HEK293 (cell line): ENCODE results near the gene UROC1.
A peak's percentile ranks its signal among the peaks of the same experiment; 100 is the strongest.

ENCODE experiments used
- CTCF ChIA-PET: fragments of 350-600 bp; formaldehyde crosslinking; extraction: SDS; loops from one replicate; lab custom pipeline; 2021; ENCODE audit warnings: antibody characterized with exemption; lab: Yijun Ruan, JAX
- POLR2A ChIA-PET: fragments of 300-600 bp; formaldehyde crosslinking; extraction: SDS; loops from one replicate; lab custom pipeline; 2020; ENCODE audit warnings: antibody characterized with exemption, inconsistent platforms; lab: Yijun Ruan, JAX
- H3K27ac ChIP-seq: fragments of 200-500 bp; sonication (Bioruptor generic); 2 replicates; pipeline ENCODE4 v1.5.1; 2014; ENCODE audit warnings: low read depth, low read length, control low read depth, inconsistent platforms; ENCODE audit errors: extremely low read depth
- H3K36me3 ChIP-seq, 2 experiments: fragments of 200-500 bp in 1 of 2; sonication (Bioruptor generic) in 1 of 2; 1 replicate in 1 of 2; 2 replicates in 1 of 2; pipeline ENCODE4 v1.5.1; 2014 to 2017; ENCODE audit warnings: inconsistent platforms in 2 of 2, low read length in 2 of 2; ENCODE audit not compliant: control insufficient read depth in 2 of 2, insufficient read depth in 1 of 2
- H3K4me1 ChIP-seq: fragments of 200-500 bp; sonication (Bioruptor generic); 2 replicates; pipeline ENCODE4 v1.5.1; 2014; ENCODE audit warnings: mild to moderate bottlenecking, low read length, inconsistent platforms; ENCODE audit not compliant: control insufficient read depth, insufficient read depth
- H3K4me3 ChIP-seq: 2 replicates; pipeline ENCODE4 v1.5.1; 2011; ENCODE audit warnings: low read depth, mild to moderate bottlenecking, control low read depth, low read length, moderate library complexity
- H3K9me3 ChIP-seq: fragments of 200-500 bp; sonication (Bioruptor generic); 2 replicates; pipeline ENCODE4 v1.5.1; 2014; ENCODE audit warnings: low read depth, low read length, inconsistent platforms; ENCODE audit not compliant: control insufficient read depth, insufficient read depth
- KLF10 ChIP-seq: fragments of 450-650 bp; IDR thresholded peaks from 2 replicates; pipeline ENCODE4 v1.5.1; 2018; ENCODE audit warnings: missing biosample characterization, mild to moderate bottlenecking, missing genetic modification characterization
- MZF1 ChIP-seq: fragments of 450-650 bp; formaldehyde crosslinking; IDR thresholded peaks from 2 replicates; pipeline ENCODE4 v1.5.1; 2017; ENCODE audit warnings: missing biosample characterization, missing genetic modification characterization, borderline replicate concordance
- OSR2 ChIP-seq: fragments of 450-650 bp; formaldehyde crosslinking; IDR thresholded peaks from 2 replicates; pipeline ENCODE4 v1.5.1; 2016; ENCODE audit warnings: missing biosample characterization, missing genetic modification characterization
- SALL2 ChIP-seq: fragments of 450-650 bp; formaldehyde crosslinking; IDR thresholded peaks from 2 replicates; pipeline ENCODE4 v1.5.0; 2017; ENCODE audit warnings: missing biosample characterization, mild to moderate bottlenecking, missing genetic modification characterization, borderline replicate concordance
- SCRT2 ChIP-seq: fragments of 450-650 bp; formaldehyde crosslinking; IDR thresholded peaks from 2 replicates; pipeline ENCODE4 v1.5.1; 2016; ENCODE audit warnings: missing biosample characterization, missing genetic modification characterization
- TCF7L2 ChIP-seq: IDR thresholded peaks from 2 replicates; pipeline ENCODE4 v1.6.1; 2011; ENCODE audit warnings: low read depth, mild to moderate bottlenecking, inconsistent platforms, low read length, moderate library complexity, borderline replicate concordance
- YY2 ChIP-seq: fragments of 450-650 bp; formaldehyde crosslinking; IDR thresholded peaks from 2 replicates; pipeline ENCODE4 v1.5.1; 2016; ENCODE audit warnings: missing biosample characterization, missing genetic modification characterization
- ZBTB17 ChIP-seq: fragments of 450-650 bp; formaldehyde crosslinking; IDR thresholded peaks from 2 replicates; pipeline ENCODE4 v1.5.1; 2016; ENCODE audit warnings: missing biosample characterization, missing genetic modification characterization
- ZNF302 ChIP-seq: fragments of 450-650 bp; formaldehyde crosslinking; IDR thresholded peaks from 2 replicates; pipeline ENCODE4 v1.5.1; 2016; ENCODE audit warnings: missing biosample characterization, missing genetic modification characterization, low read depth
- ZNF324 ChIP-seq: fragments of 450-650 bp; formaldehyde crosslinking; IDR thresholded peaks from 2 replicates; pipeline ENCODE4 v1.5.1; 2016; ENCODE audit warnings: missing biosample characterization, missing genetic modification characterization
- ZNF341 ChIP-seq: fragments of 450-650 bp; formaldehyde crosslinking; IDR thresholded peaks from 2 replicates; pipeline ENCODE4; 2016; ENCODE audit warnings: low read depth, missing biosample characterization, missing genetic modification characterization
- ZNF350 ChIP-seq: fragments of 450-650 bp; formaldehyde crosslinking; IDR thresholded peaks from 2 replicates; pipeline ENCODE4 v1.5.0; 2017; ENCODE audit warnings: missing biosample characterization, mild to moderate bottlenecking, missing genetic modification characterization
- ZNF473 ChIP-seq: fragments of 450-650 bp; formaldehyde crosslinking; IDR thresholded peaks from 2 replicates; pipeline ENCODE4 v1.5.1; 2017; ENCODE audit warnings: missing biosample characterization, missing genetic modification characterization
- ZNF585B ChIP-seq: fragments of 450-650 bp; formaldehyde crosslinking; IDR thresholded peaks from 2 replicates; pipeline ENCODE4 v1.5.1; 2016; ENCODE audit warnings: missing biosample characterization, missing genetic modification characterization
- ZNF677 ChIP-seq: fragments of 450-650 bp; IDR thresholded peaks from 2 replicates; pipeline ENCODE4 v1.5.0; 2018; ENCODE audit warnings: missing biosample characterization, mild to moderate bottlenecking, missing genetic modification characterization, moderate library complexity
- ZSCAN23 ChIP-seq: fragments of 450-650 bp; formaldehyde crosslinking; IDR thresholded peaks from 2 replicates; pipeline ENCODE4 v1.5.1; 2016; ENCODE audit warnings: missing biosample characterization, missing genetic modification characterization
- TF ChIP-seq, protein P1 (sequence below): fragments of 450-650 bp; formaldehyde crosslinking; IDR thresholded peaks from 2 replicates; pipeline ENCODE4 v1.5.1; 2016; ENCODE audit warnings: missing biosample characterization, missing genetic modification characterization
- TF ChIP-seq, protein P2 (sequence below): fragments of 450-650 bp; formaldehyde crosslinking; IDR thresholded peaks from 2 replicates; pipeline ENCODE4 v1.5.1; 2016; ENCODE audit warnings: missing biosample characterization, missing genetic modification characterization
- TF ChIP-seq, protein P3 (sequence below): fragments of 450-650 bp; formaldehyde crosslinking; IDR thresholded peaks from 2 replicates; pipeline ENCODE4 v1.5.1; 2016; ENCODE audit warnings: missing biosample characterization, missing genetic modification characterization, low read depth
- TF ChIP-seq, protein P4 (sequence below): fragments of 450-650 bp; formaldehyde crosslinking; IDR thresholded peaks from 2 replicates; pipeline ENCODE4 v1.5.1; 2016; ENCODE audit warnings: missing biosample characterization, missing genetic modification characterization
- TF ChIP-seq, protein P5 (sequence below): fragments of 450-650 bp; formaldehyde crosslinking; IDR thresholded peaks from 2 replicates; pipeline ENCODE4 v1.5.1; 2016; ENCODE audit warnings: missing biosample characterization, missing genetic modification characterization

The UROC1 gene

DNA sequence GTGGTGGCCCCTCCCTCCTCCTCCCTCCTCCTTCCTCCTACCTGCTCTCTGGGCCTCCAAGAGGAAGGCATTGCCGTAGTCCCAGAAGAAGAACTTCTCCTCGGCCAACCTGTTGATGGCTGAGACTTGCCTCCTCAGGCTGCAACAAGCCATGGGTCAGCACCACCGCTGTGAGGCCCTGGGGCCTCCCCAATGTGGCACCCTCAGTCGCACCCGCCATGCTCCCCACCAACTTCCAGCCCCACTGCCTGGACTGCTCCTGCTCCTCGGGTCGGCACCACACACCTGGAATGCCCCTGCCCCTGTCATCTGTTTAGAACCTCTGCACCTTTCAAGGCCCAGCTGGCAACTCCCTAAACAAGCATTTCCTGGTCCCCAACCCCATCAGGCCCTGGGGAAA is 17.6 kb downstream of the UROC1 start:
- H3K36me3 ChIP-seq = no peaks in the 10 kb centered on the region
- no peaks in the 10 kb centered on the region for H3K4me1 ChIP-seq
- H3K4me3 ChIP-seq = no peak overlapping the region
- H3K9me3 ChIP-seq = no peaks in the 10 kb centered on the region
- CTCF ChIA-PET = no interaction called here
- no peak overlapping the region for H3K27ac ChIP-seq
- POLR2A ChIA-PET = no interaction called here
- TF ChIP-seq, protein P1, sequence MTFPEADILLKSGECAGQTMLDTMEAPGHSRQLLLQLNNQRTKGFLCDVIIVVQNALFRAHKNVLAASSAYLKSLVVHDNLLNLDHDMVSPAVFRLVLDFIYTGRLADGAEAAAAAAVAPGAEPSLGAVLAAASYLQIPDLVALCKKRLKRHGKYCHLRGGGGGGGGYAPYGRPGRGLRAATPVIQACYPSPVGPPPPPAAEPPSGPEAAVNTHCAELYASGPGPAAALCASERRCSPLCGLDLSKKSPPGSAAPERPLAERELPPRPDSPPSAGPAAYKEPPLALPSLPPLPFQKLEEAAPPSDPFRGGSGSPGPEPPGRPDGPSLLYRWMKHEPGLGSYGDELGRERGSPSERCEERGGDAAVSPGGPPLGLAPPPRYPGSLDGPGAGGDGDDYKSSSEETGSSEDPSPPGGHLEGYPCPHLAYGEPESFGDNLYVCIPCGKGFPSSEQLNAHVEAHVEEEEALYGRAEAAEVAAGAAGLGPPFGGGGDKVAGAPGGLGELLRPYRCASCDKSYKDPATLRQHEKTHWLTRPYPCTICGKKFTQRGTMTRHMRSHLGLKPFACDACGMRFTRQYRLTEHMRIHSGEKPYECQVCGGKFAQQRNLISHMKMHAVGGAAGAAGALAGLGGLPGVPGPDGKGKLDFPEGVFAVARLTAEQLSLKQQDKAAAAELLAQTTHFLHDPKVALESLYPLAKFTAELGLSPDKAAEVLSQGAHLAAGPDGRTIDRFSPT (tag by site-specific recombination) = no peak
- TF ChIP-seq MZF1 (tag by site-specific recombination) = no peak
- peak; percentile 56; the same call in 1 of the 2 replicates for TF ChIP-seq SCRT2 (tag by site-specific recombination)

DNA sequence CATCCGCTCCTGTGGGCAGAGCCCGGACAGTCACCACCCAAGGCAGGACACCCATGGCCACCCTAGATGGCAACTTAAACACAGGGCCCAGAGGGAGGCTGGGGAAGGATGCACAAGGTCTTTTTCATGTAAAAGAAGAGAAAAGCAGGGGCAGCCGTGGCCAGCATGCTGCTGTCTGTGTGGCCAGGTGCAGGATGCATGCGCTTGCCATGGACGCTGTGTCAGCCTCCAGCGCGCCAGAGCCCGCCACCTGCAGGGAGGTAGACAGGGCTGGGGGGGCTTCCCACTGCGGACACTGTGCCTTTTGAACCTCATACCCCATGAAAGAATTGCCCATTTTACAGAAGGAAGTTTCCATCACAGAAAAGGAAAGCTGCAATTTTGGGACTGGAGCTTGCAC is 18.2 kb downstream of the UROC1 start:
- H3K27ac ChIP-seq = no peak overlapping the region
- H3K9me3 ChIP-seq = no peaks in the 10 kb centered on the region
- CTCF ChIA-PET = interaction anchor here (0.6 kb wide), 1 partner anchor 327 kb away, joined by 4 read pairs; no protein-coding TSS in a partner anchor
- POLR2A ChIA-PET = no interaction called here
- no peak overlapping the region for H3K4me3 ChIP-seq
- no peaks in the 10 kb centered on the region for H3K4me1 ChIP-seq
- no peaks in the 10 kb centered on the region for H3K36me3 ChIP-seq
- TF ChIP-seq TCF7L2 (no peak), ZNF677 (tag by site-specific recombination) (no peak), OSR2 (tag by site-specific recombination) (no peak), ZNF302 (tag by site-specific recombination) (no peak), KLF10 (tag by site-specific recombination) (no peak), ZNF473 (tag by site-specific recombination) (no peak), YY2 (tag by site-specific recombination) (no peak), SALL2 (no peak)
- TF ChIP-seq, protein P2, sequence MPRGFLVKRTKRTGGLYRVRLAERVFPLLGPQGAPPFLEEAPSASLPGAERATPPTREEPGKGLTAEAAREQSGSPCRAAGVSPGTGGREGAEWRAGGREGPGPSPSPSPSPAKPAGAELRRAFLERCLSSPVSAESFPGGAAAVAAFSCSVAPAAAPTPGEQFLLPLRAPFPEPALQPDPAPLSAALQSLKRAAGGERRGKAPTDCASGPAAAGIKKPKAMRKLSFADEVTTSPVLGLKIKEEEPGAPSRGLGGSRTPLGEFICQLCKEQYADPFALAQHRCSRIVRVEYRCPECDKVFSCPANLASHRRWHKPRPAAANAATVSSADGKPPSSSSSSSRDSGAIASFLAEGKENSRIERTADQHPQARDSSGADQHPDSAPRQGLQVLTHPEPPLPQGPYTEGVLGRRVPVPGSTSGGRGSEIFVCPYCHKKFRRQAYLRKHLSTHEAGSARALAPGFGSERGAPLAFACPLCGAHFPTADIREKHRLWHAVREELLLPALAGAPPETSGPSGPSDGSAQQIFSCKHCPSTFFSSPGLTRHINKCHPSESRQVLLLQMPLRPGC = no peak
- TF ChIP-seq, protein P3, sequence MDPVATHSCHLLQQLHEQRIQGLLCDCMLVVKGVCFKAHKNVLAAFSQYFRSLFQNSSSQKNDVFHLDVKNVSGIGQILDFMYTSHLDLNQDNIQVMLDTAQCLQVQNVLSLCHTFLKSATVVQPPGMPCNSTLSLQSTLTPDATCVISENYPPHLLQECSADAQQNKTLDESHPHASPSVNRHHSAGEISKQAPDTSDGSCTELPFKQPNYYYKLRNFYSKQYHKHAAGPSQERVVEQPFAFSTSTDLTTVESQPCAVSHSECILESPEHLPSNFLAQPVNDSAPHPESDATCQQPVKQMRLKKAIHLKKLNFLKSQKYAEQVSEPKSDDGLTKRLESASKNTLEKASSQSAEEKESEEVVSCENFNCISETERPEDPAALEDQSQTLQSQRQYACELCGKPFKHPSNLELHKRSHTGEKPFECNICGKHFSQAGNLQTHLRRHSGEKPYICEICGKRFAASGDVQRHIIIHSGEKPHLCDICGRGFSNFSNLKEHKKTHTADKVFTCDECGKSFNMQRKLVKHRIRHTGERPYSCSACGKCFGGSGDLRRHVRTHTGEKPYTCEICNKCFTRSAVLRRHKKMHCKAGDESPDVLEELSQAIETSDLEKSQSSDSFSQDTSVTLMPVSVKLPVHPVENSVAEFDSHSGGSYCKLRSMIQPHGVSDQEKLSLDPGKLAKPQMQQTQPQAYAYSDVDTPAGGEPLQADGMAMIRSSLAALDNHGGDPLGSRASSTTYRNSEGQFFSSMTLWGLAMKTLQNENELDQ (tag by site-specific recombination) = no peak

DNA sequence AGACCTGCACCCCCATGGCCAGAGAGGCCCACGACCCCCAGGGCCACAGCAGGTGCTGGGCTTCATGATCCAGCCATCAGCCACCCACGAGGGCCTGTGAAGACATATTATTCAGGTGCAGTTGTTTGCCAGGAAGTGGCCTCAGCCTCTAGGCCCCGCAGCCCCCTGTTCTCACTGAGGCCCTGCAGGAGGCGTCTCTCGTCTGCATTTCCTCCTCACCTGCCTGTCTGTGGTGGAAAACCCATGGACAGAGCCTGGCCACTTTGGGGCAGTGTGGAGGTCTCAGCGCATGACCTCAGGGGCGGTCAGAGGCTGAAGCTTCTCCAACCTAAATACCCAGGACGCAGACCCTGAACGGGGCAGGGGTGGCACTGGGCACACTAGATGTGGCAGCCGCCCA is 18.6 kb downstream of the UROC1 start:
- H3K4me3 ChIP-seq = no peak overlapping the region
- CTCF ChIA-PET = interaction anchor here (0.6 kb wide), 1 partner anchor 327 kb away, joined by 4 read pairs; no protein-coding TSS in a partner anchor
- POLR2A ChIA-PET = no interaction called here
- no peak overlapping the region for H3K27ac ChIP-seq
- H3K36me3 ChIP-seq = no peaks in the 10 kb centered on the region
- no peaks in the 10 kb centered on the region for H3K4me1 ChIP-seq
- no peaks in the 10 kb centered on the region for H3K9me3 ChIP-seq
- TF ChIP-seq, protein P4, sequence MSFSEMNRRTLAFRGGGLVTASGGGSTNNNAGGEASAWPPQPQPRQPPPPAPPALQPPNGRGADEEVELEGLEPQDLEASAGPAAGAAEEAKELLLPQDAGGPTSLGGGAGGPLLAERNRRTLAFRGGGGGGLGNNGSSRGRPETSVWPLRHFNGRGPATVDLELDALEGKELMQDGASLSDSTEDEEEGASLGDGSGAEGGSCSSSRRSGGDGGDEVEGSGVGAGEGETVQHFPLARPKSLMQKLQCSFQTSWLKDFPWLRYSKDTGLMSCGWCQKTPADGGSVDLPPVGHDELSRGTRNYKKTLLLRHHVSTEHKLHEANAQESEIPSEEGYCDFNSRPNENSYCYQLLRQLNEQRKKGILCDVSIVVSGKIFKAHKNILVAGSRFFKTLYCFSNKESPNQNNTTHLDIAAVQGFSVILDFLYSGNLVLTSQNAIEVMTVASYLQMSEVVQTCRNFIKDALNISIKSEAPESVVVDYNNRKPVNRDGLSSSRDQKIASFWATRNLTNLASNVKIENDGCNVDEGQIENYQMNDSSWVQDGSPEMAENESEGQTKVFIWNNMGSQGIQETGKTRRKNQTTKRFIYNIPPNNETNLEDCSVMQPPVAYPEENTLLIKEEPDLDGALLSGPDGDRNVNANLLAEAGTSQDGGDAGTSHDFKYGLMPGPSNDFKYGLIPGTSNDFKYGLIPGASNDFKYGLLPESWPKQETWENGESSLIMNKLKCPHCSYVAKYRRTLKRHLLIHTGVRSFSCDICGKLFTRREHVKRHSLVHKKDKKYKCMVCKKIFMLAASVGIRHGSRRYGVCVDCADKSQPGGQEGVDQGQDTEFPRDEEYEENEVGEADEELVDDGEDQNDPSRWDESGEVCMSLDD = no peak
- TF ChIP-seq, protein P5, sequence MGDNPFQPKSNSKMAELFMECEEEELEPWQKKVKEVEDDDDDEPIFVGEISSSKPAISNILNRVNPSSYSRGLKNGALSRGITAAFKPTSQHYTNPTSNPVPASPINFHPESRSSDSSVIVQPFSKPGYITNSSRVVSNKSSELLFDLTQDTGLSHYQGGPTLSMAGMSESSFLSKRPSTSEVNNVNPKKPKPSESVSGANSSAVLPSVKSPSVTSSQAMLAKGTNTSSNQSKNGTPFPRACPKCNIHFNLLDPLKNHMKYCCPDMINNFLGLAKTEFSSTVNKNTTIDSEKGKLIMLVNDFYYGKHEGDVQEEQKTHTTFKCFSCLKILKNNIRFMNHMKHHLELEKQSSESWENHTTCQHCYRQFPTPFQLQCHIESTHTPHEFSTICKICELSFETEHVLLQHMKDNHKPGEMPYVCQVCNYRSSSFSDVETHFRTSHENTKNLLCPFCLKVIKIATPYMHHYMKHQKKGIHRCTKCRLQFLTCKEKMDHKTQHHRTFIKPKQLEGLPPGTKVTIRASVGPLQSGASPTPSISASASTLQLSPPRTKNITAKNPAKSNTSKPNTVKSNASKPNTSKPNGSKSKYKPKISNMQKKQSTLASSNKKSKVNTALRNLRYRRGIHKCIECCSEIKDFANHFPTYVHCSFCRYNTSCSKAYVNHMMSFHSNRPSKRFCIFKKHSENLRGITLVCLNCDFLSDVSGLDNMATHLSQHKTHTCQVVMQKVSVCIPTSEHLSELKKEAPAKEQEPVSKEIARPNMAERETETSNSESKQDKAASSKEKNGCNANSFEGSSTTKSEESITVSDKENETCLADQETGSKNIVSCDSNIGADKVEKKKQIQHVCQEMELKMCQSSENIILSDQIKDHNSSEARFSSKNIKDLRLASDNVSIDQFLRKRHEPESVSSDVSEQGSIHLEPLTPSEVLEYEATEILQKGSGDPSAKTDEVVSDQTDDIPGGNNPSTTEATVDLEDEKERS = no peak
- TF ChIP-seq ZSCAN23 (tag by site-specific recombination) = no peak
- no peak for TF ChIP-seq ZNF341 (tag by site-specific recombination)
- TF ChIP-seq ZNF585B (tag by site-specific recombination) = no peak
- TF ChIP-seq ZBTB17 (tag by site-specific recombination) = no peak
- TF ChIP-seq ZNF350 (tag by site-specific recombination) = no peak
- no peak for TF ChIP-seq ZNF324
